ENCODE data around the gene CLDND1.

DNA sequence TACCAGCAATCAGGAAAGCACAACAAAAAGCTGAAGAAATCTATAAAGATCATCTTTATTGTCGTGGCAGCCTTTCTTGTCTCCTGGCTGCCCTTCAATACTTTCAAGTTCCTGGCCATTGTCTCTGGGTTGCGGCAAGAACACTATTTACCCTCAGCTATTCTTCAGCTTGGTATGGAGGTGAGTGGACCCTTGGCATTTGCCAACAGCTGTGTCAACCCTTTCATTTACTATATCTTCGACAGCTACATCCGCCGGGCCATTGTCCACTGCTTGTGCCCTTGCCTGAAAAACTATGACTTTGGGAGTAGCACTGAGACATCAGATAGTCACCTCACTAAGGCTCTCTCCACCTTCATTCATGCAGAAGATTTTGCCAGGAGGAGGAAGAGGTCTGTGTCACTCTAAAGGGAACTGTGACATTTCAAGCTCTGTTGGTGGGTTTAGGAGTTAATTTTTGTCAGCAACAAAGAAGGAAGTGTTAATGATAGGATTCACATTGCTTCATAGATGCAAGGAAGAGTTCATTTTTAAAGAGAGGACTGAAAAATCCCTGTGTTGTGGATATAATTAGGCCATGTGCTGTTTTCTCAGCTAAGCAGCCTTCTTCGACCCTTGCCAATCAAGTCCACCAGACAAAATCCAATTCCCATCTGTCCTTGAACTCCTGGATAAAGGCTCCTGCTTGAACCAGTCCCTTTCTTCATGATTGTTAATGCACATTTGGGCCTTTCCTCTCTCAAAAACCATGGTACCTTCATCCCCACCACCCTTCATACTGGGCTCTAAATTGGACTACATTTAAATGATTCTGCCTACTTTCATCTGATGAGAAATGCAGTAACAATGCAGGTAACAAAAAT, 10.2 kb upstream of the CLDND1 start:
- TF ChIP-seq, protein P1, sequence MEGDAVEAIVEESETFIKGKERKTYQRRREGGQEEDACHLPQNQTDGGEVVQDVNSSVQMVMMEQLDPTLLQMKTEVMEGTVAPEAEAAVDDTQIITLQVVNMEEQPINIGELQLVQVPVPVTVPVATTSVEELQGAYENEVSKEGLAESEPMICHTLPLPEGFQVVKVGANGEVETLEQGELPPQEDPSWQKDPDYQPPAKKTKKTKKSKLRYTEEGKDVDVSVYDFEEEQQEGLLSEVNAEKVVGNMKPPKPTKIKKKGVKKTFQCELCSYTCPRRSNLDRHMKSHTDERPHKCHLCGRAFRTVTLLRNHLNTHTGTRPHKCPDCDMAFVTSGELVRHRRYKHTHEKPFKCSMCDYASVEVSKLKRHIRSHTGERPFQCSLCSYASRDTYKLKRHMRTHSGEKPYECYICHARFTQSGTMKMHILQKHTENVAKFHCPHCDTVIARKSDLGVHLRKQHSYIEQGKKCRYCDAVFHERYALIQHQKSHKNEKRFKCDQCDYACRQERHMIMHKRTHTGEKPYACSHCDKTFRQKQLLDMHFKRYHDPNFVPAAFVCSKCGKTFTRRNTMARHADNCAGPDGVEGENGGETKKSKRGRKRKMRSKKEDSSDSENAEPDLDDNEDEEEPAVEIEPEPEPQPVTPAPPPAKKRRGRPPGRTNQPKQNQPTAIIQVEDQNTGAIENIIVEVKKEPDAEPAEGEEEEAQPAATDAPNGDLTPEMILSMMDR (IDR thresholded peaks at IDR 0.05): no peak
- TF ChIP-seq POLR2A (IDR thresholded peaks at IDR 0.05; ENCODE audit: low read depth) (no peak), POLR2AphosphoS5 (IDR thresholded peaks at IDR 0.05) (no peak)
